ENCODE data around the gene STK11. TPM values are rescaled to one million over a fixed set of nuclear protein-coding genes. Genes with fewer than 3 reads are reported as not detected.
"Not testable (repeated sequence)": the region's sequence is repeated elsewhere in the genome, so short reads cannot be mapped to it uniquely, and the experiment has no call there.

The STK11 gene
- polyA plus RNA-seq, 1 experiment = 24.6 TPM

GRCh38 chr19:1206150-1206863 is 729 bp downstream of the STK11 start:
- peak overlapping the region; percentile 76 for H3K4me3 ChIP-seq (ENCODE audit: low read depth, low read length)
- peak overlapping the region; percentile 57 for H3K27ac ChIP-seq (ENCODE audit: low read depth, low read length)
- no peaks in the 10 kb centered on the region; the same call in 1 of the 2 replicates for H3K9me3 ChIP-seq (ENCODE audit: control insufficient read depth, insufficient read depth, low read length)
- H3K27me3 ChIP-seq (ENCODE audit: control insufficient read depth, insufficient read depth, low read length) = no peaks in the 10 kb centered on the region
- no peak for DNase-seq (ENCODE audit: low read depth, low spot score)
- ChIA-PET POLR2A (interaction anchor here (0.8 kb wide), 1 partner anchor 327 kb away, joined by 3 read pairs; no protein-coding TSS in a partner anchor), CTCF (no interaction called here)
- TF ChIP-seq, protein P1, sequence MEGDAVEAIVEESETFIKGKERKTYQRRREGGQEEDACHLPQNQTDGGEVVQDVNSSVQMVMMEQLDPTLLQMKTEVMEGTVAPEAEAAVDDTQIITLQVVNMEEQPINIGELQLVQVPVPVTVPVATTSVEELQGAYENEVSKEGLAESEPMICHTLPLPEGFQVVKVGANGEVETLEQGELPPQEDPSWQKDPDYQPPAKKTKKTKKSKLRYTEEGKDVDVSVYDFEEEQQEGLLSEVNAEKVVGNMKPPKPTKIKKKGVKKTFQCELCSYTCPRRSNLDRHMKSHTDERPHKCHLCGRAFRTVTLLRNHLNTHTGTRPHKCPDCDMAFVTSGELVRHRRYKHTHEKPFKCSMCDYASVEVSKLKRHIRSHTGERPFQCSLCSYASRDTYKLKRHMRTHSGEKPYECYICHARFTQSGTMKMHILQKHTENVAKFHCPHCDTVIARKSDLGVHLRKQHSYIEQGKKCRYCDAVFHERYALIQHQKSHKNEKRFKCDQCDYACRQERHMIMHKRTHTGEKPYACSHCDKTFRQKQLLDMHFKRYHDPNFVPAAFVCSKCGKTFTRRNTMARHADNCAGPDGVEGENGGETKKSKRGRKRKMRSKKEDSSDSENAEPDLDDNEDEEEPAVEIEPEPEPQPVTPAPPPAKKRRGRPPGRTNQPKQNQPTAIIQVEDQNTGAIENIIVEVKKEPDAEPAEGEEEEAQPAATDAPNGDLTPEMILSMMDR (IDR thresholded peaks at IDR 0.05; ENCODE audit: low read depth, low read length) = no peak

GRCh38 chr19:1206864-1207450 is 1.4 kb downstream of the STK11 start:
- Histone ChIP-seq H3K27me3 (ENCODE audit: control insufficient read depth, insufficient read depth, low read length) (no peaks in the 10 kb centered on the region), H3K9me3 (ENCODE audit: control insufficient read depth, insufficient read depth, low read length) (no peaks in the 10 kb centered on the region; the same call in 1 of the 2 replicates), H3K4me3 (ENCODE audit: low read depth, low read length) (peak overlapping the region; percentile 76), H3K27ac (ENCODE audit: low read depth, low read length) (peak overlapping the region; percentile 57)
- TF ChIP-seq, protein P1 (IDR thresholded peaks at IDR 0.05; ENCODE audit: low read depth, low read length) = no peak; the same call in 1 of the 2 replicates
- no peak for DNase-seq (ENCODE audit: low read depth, low spot score)
- ChIA-PET POLR2A (interaction anchor here (0.8 kb wide), 1 partner anchor 328 kb away, joined by 3 read pairs; no protein-coding TSS in a partner anchor), CTCF (no interaction called here)

GRCh38 chr19:1208830-1209229 is 3.3 kb downstream of the STK11 start:
- CTCF ChIA-PET; H3K9me3 ChIP-seq (ENCODE audit: control insufficient read depth, insufficient read depth, low read length); DNase-seq (ENCODE audit: low read depth, low spot score); H3K4me3 ChIP-seq (ENCODE audit: low read depth, low read length); H3K27ac ChIP-seq (ENCODE audit: low read depth, low read length); H3K27me3 ChIP-seq (ENCODE audit: control insufficient read depth, insufficient read depth, low read length): not testable (repeated sequence)
- POLR2A ChIA-PET = interaction anchor here (0.7 kb wide), 2 partner anchors 14 to 245 kb away, joined by 4 to 5 read pairs; no protein-coding TSS in a partner anchor

- no peaks in the 10 kb centered on the region; the same call in 1 of the 2 replicates for H3K9me3 ChIP-seq (ENCODE audit: control insufficient read depth, insufficient read depth, low read length)
- ChIA-PET POLR2A (interaction anchor here (0.5 kb wide), 1 partner anchor 30 kb away, joined by 6 read pairs; no protein-coding TSS in a partner anchor), CTCF (no interaction called here)
- H3K27me3 ChIP-seq (ENCODE audit: control insufficient read depth, insufficient read depth, low read length) = no peaks in the 10 kb centered on the region
- H3K4me3 ChIP-seq (ENCODE audit: low read depth, low read length) = no peak overlapping the region
- no peak overlapping the region for H3K27ac ChIP-seq (ENCODE audit: low read depth, low read length)
- TF ChIP-seq, protein P1 (IDR thresholded peaks at IDR 0.05; ENCODE audit: low read depth, low read length) = no peak
- DNase-seq (ENCODE audit: low read depth, low spot score) = no peak
Measured at GRCh38 chr19:1210227-1210538, 4.6 kb downstream of the STK11 start.

- TF ChIP-seq, protein P1 (IDR thresholded peaks at IDR 0.05; ENCODE audit: low read depth, low read length) = no peak
- Histone ChIP-seq H3K27me3 (ENCODE audit: control insufficient read depth, insufficient read depth, low read length) (no peaks in the 10 kb centered on the region), H3K27ac (ENCODE audit: low read depth, low read length) (no peak overlapping the region), H3K4me3 (ENCODE audit: low read depth, low read length) (no peak overlapping the region), H3K9me3 (ENCODE audit: control insufficient read depth, insufficient read depth, low read length) (no peaks in the 10 kb centered on the region; the same call in 1 of the 2 replicates)
- no peak for DNase-seq (ENCODE audit: low read depth, low spot score)
- CTCF ChIA-PET = interaction anchor here (0.8 to 1.4 kb wide), 2 partner anchors 17 to 33 kb away, joined by 3 to 4 read pairs; no protein-coding TSS in a partner anchor
- POLR2A ChIA-PET = no interaction called here
Measured at GRCh38 chr19:1211494-1212234, 6.1 kb downstream of the STK11 start.
